Muscle of arm (tissue), 12 donors: ENCODE results near the gene ACKR4. TPM values are rescaled to one million over a fixed set of nuclear protein-coding genes. Genes with fewer than 3 reads are reported as not detected.
"Not testable (repeated sequence)": the region's sequence is repeated elsewhere in the genome, so short reads cannot be mapped to it uniquely, and the experiment has no call there.

Experiments used
- DNase-seq: peaks from one replicate; pipeline ENCODE4 v3.0.0-alpha.2; 2013
- polyA plus RNA-seq, 12 donors: library from polyadenylated mRNA; unstranded; fragments of 120-200 nt; gene quantifications; one replicate each; pipeline ENCODE4 v1.2.1, GENCODE V29; 2013; ENCODE audit not compliant: insufficient read length in 12 of 12

The ACKR4 gene
- polyA plus RNA-seq, 12 donors: 0.60 to 22.4 (median 1.3) TPM; not detected in 2

- no peak for DNase-seq
Measured at GRCh38 chr3:132593241-132593946, 3.7 kb upstream of the ACKR4 start.

GRCh38 chr3:132593947-132594323 is 3.1 kb upstream of the ACKR4 start:
- no peak for DNase-seq

GRCh38 chr3:132594498-132594897 is 2.6 kb upstream of the ACKR4 start:
- no peak for DNase-seq

GRCh38 chr3:132595014-132595413 is 2.1 kb upstream of the ACKR4 start:
- DNase-seq: no peak

- DNase-seq: no peak
Measured at GRCh38 chr3:132596326-132596725, 744 bp upstream of the ACKR4 start.

- DNase-seq: no peak
Measured at GRCh38 chr3:132597660-132598059, 590 bp downstream of the ACKR4 start.

GRCh38 chr3:132598181-132598580 is 1.1 kb downstream of the ACKR4 start:
- no peak for DNase-seq

- not testable (repeated sequence) for DNase-seq
Measured at GRCh38 chr3:132600614-132601013, 3.5 kb downstream of the ACKR4 start.

GRCh38 chr3:132605374-132605792 is 8.3 kb downstream of the ACKR4 start:
- no peak for DNase-seq

- no peak for DNase-seq
Measured at GRCh38 chr3:132606085-132606484, 9.0 kb downstream of the ACKR4 start.

- DNase-seq: not testable (repeated sequence)
Measured at GRCh38 chr3:132606620-132607019, 9.6 kb downstream of the ACKR4 start.

- not testable (repeated sequence) for DNase-seq
Measured at GRCh38 chr3:132615301-132615700, 18.2 kb downstream of the ACKR4 start.

GRCh38 chr3:132615881-132616280 is 18.8 kb downstream of the ACKR4 start:
- no peak for DNase-seq

- DNase-seq: no peak
Measured at GRCh38 chr3:132616780-132617179, 19.7 kb downstream of the ACKR4 start.

- no peak for DNase-seq
Measured at GRCh38 chr3:132622148-132622547, 25.1 kb downstream of the ACKR4 start.

GRCh38 chr3:132622761-132623160 is 25.7 kb downstream of the ACKR4 start:
- DNase-seq: no peak

- no peak for DNase-seq
Measured at GRCh38 chr3:132623646-132624045, 26.6 kb downstream of the ACKR4 start.

- DNase-seq: no peak
Measured at GRCh38 chr3:132624790-132625189, 27.7 kb downstream of the ACKR4 start.

GRCh38 chr3:132625613-132626012 is 28.5 kb downstream of the ACKR4 start:
- no peak for DNase-seq

- no peak for DNase-seq
Measured at GRCh38 chr3:132626955-132627354, 29.9 kb downstream of the ACKR4 start.

GRCh38 chr3:132628157-132628556 is 31.1 kb downstream of the ACKR4 start:
- DNase-seq: no peak

- no peak for DNase-seq
Measured at GRCh38 chr3:132629928-132630327, 32.9 kb downstream of the ACKR4 start.

GRCh38 chr3:132630612-132631011 is 33.5 kb downstream of the ACKR4 start:
- no peak for DNase-seq

- no peak for DNase-seq
Measured at GRCh38 chr3:132635052-132635451, 38.0 kb downstream of the ACKR4 start.
